HG03558 (cell line): Measurements from ENCODE around the gene RNF149.
"Not testable (repeated sequence)": the region's sequence is repeated elsewhere in the genome, so short reads cannot be mapped to it uniquely, and the experiment has no call there.

Experiments
- ATAC-seq: cut with Tn5 transposase; IDR thresholded peaks from one replicate; pipeline ENCODE4 v1.9.1; 2021; ENCODE audit warnings: moderate number of reproducible peaks; ENCODE audit not compliant: unreplicated experiment; ENCODE audit errors: extremely low read depth

The RNF149 gene

GRCh38 chr2:101332885-101333766, 24.6 kb upstream of the RNF149 start:
- ATAC-seq = no peak

- no peak for ATAC-seq
These were observed 22.7 kb upstream of the RNF149 start for GRCh38 chr2:101331202-101331601.

- no peak for ATAC-seq
These were observed 21.9 kb upstream of the RNF149 start for GRCh38 chr2:101330253-101330933.

- no peak for ATAC-seq
These were observed 20.5 kb upstream of the RNF149 start for GRCh38 chr2:101329026-101329425.

- ATAC-seq = no peak
These were observed 20.0 kb upstream of the RNF149 start for GRCh38 chr2:101328474-101329007.

- ATAC-seq = no peak
These were observed 19.4 kb upstream of the RNF149 start for GRCh38 chr2:101327863-101328394.

- no peak for ATAC-seq
These were observed 16.9 kb upstream of the RNF149 start for GRCh38 chr2:101325425-101325824.

GRCh38 chr2:101316568-101316967, 8.1 kb upstream of the RNF149 start:
- ATAC-seq = not testable (repeated sequence)

- ATAC-seq = no peak
These were observed 3.2 kb upstream of the RNF149 start for GRCh38 chr2:101311696-101312017.

GRCh38 chr2:101310834-101311695, 2.6 kb upstream of the RNF149 start:
- no peak for ATAC-seq

GRCh38 chr2:101310090-101310833, 1.8 kb upstream of the RNF149 start:
- no peak for ATAC-seq

GRCh38 chr2:101307950-101308431, 510 bp downstream of the RNF149 start:
- ATAC-seq = no peak

GRCh38 chr2:101307503-101307902, 998 bp downstream of the RNF149 start:
- ATAC-seq = no peak

- no peak for ATAC-seq
These were observed 2.1 kb downstream of the RNF149 start for GRCh38 chr2:101306410-101306809.

GRCh38 chr2:101305492-101306078, 2.9 kb downstream of the RNF149 start:
- no peak for ATAC-seq

- ATAC-seq = no peak
These were observed 3.5 kb downstream of the RNF149 start for GRCh38 chr2:101305035-101305434.

- no peak for ATAC-seq
These were observed 4.8 kb downstream of the RNF149 start for GRCh38 chr2:101303688-101304087.

- ATAC-seq = no peak
These were observed 6.5 kb downstream of the RNF149 start for GRCh38 chr2:101302016-101302415.

- no peak for ATAC-seq
These were observed 7.7 kb downstream of the RNF149 start for GRCh38 chr2:101300836-101301235.
